Karpas-422 (cell line): ENCODE results near the gene EIF1AD. TPM values are rescaled to one million over a fixed set of nuclear protein-coding genes. Genes with fewer than 3 reads are reported as not detected.

ENCODE experiments used
- DNase-seq: peaks from one replicate; pipeline ENCODE4 v3.0.0-alpha.2; 2015
- H2AFZ ChIP-seq: fragments of 200-600 bp; sonication (generic); 2 replicates; pipeline ENCODE4 v1.6.1; 2014; ENCODE audit warnings: antibody characterized with exemption, low read length, mixed read lengths
- H3K27ac ChIP-seq: fragments of 200-600 bp; sonication (generic); 2 replicates; pipeline ENCODE4 v1.5.1; 2014; ENCODE audit warnings: mild to moderate bottlenecking, low read length, moderate library complexity
- H3K27me3 ChIP-seq: fragments of 200-600 bp; sonication (generic); 2 replicates; pipeline ENCODE4 v1.6.1; 2014; ENCODE audit warnings: low read length, mixed read lengths
- H3K36me3 ChIP-seq: fragments of 200-600 bp; sonication (generic); 2 replicates; pipeline ENCODE4 v1.6.1; 2014; ENCODE audit warnings: low read length, mixed read lengths; ENCODE audit not compliant: insufficient read depth
- H3K4me1 ChIP-seq: fragments of 200-600 bp; sonication (generic); 2 replicates; pipeline ENCODE4 v1.6.1; 2014; ENCODE audit warnings: mild to moderate bottlenecking, low read length, mixed read lengths
- H3K4me2 ChIP-seq: fragments of 200-600 bp; sonication (generic); 2 replicates; pipeline ENCODE4 v1.6.1; 2014; ENCODE audit warnings: low read length, low read depth, mild to moderate bottlenecking; ENCODE audit not compliant: poor library complexity, severe bottlenecking
- H3K4me3 ChIP-seq: fragments of 200-600 bp; sonication (generic); 2 replicates; pipeline ENCODE4 v1.5.1; 2014; ENCODE audit warnings: mild to moderate bottlenecking, antibody characterized with exemption, low read length, mixed read lengths
- H3K79me2 ChIP-seq: fragments of 200-600 bp; sonication (generic); 2 replicates; pipeline ENCODE4 v1.6.1; 2014; ENCODE audit warnings: mild to moderate bottlenecking, low read length, mixed read lengths
- H3K9ac ChIP-seq: fragments of 200-600 bp; sonication (generic); 2 replicates; pipeline ENCODE4 v1.6.0; 2014; ENCODE audit warnings: low read length
- H3K9me2 ChIP-seq: fragments of 200-600 bp; sonication (generic), shearing (Covaris generic); replicated peaks from 2 replicates; pipeline ENCODE4 v1.6.0; 2014; ENCODE audit warnings: mild to moderate bottlenecking, low read length, moderate library complexity; ENCODE audit not compliant: insufficient read depth
- H3K9me3 ChIP-seq: fragments of 300-700, 200-600 bp; sonication (generic); 2 replicates; pipeline ENCODE4 v1.6.1; 2014; ENCODE audit warnings: low read length, mixed read lengths
- H4K20me1 ChIP-seq: fragments of 200-600 bp; sonication (generic); 2 replicates; pipeline ENCODE4 v1.6.1; 2014; ENCODE audit warnings: mild to moderate bottlenecking, antibody characterized with exemption, low read length, low read depth; ENCODE audit not compliant: insufficient read depth
- total RNA-seq: library from RNA; depleted of rRNA; stranded (reverse); fragments of >200 nt; shearing (Covaris generic); gene quantifications from 2 replicates; pipeline ENCODE4 v1.2.3, GENCODE V29; 2014; ENCODE audit warnings: low replicate concordance

EIF1AD gene
- total RNA-seq, 1 experiment from 2014 or later = 39.4 TPM

GRCh38 chr11:66003291-66003690, 1.3 kb upstream of the EIF1AD start:
- Histone ChIP-seq H3K4me3 (peak overlapping the region; percentile 95), H3K79me2 (peaks cover 40% of the 10 kb centered on the region), H3K9me2 (no peaks in the 10 kb centered on the region), H2AFZ (no peak overlapping the region), H4K20me1 (peaks cover 23% of the 10 kb centered on the region), H3K36me3 (peaks cover 29% of the 10 kb centered on the region), H3K27me3 (no peaks in the 10 kb centered on the region), H3K9me3 (no peaks in the 10 kb centered on the region), H3K27ac (no peak overlapping the region; the same call in 1 of the 2 replicates), H3K4me1 (peaks cover 27% of the 10 kb centered on the region), H3K4me2 (peak overlapping the region; percentile 89), H3K9ac (peak overlapping the region; percentile 94)
- no peak for DNase-seq

- H3K4me2 ChIP-seq = peak overlapping the region; percentile 89
- H3K9ac ChIP-seq = peak overlapping the region; percentile 94
- H3K4me3 ChIP-seq = peak overlapping the region; percentile 95
- H3K4me1 ChIP-seq = peaks cover 27% of the 10 kb centered on the region
- H3K9me2 ChIP-seq = no peaks in the 10 kb centered on the region
- H3K9me3 ChIP-seq = no peaks in the 10 kb centered on the region
- no peak for DNase-seq
- H4K20me1 ChIP-seq = peaks cover 23% of the 10 kb centered on the region
- H2AFZ ChIP-seq = no peak overlapping the region
- peaks cover 40% of the 10 kb centered on the region for H3K79me2 ChIP-seq
- peak overlapping the region; percentile 84 for H3K27ac ChIP-seq
- H3K36me3 ChIP-seq = peaks cover 34% of the 10 kb centered on the region
- H3K27me3 ChIP-seq = no peaks in the 10 kb centered on the region
These were observed 780 bp upstream of the EIF1AD start for GRCh38 chr11:66002648-66003225.

GRCh38 chr11:65997286-65997685, 4.7 kb downstream of the EIF1AD start:
- Histone ChIP-seq H3K9ac (no peak overlapping the region), H3K9me3 (no peaks in the 10 kb centered on the region)

GRCh38 chr11:65992056-65992455, 9.9 kb downstream of the EIF1AD start:
- Histone ChIP-seq H3K27me3 (no peaks in the 10 kb centered on the region), H3K79me2 (no peaks in the 10 kb centered on the region), H3K9me2 (no peaks in the 10 kb centered on the region), H3K4me2 (no peak overlapping the region), H2AFZ (no peak overlapping the region), H3K36me3 (peaks cover 6% of the 10 kb centered on the region; the same call in 1 of the 2 replicates), H3K4me1 (no peaks in the 10 kb centered on the region), H3K27ac (no peak overlapping the region), H3K9ac (no peak overlapping the region), H4K20me1 (no peaks in the 10 kb centered on the region), H3K9me3 (no peaks in the 10 kb centered on the region), H3K4me3 (no peak overlapping the region)
- no peak for DNase-seq

More at GRCh38 chr11:65997286-65997685, 4.7 kb downstream of the EIF1AD start:
- Histone ChIP-seq H4K20me1 (peaks cover 11% of the 10 kb centered on the region), H3K27me3 (no peaks in the 10 kb centered on the region), H3K4me1 (peaks cover 21% of the 10 kb centered on the region), H2AFZ (no peak overlapping the region), H3K79me2 (peaks cover 30% of the 10 kb centered on the region), H3K4me3 (no peak overlapping the region), H3K4me2 (no peak overlapping the region), H3K27ac (no peak overlapping the region), H3K36me3 (peaks cover 32% of the 10 kb centered on the region), H3K9me2 (no peaks in the 10 kb centered on the region)
- DNase-seq = no peak

- no peak overlapping the region for H3K4me3 ChIP-seq
- H3K27ac ChIP-seq = no peak overlapping the region
- H3K4me1 ChIP-seq = no peaks in the 10 kb centered on the region
- H3K27me3 ChIP-seq = no peaks in the 10 kb centered on the region
- no peak overlapping the region for H3K9ac ChIP-seq
- H4K20me1 ChIP-seq = no peaks in the 10 kb centered on the region
- H2AFZ ChIP-seq = peak overlapping the region; percentile 86; the same call in 1 of the 2 replicates
- no peaks in the 10 kb centered on the region for H3K9me3 ChIP-seq
- peak; percentile 97 for DNase-seq
- H3K36me3 ChIP-seq = peaks cover 6% of the 10 kb centered on the region; the same call in 1 of the 2 replicates
- H3K9me2 ChIP-seq = no peaks in the 10 kb centered on the region
- H3K4me2 ChIP-seq = no peak overlapping the region
- no peaks in the 10 kb centered on the region for H3K79me2 ChIP-seq
These were observed 13.0 kb downstream of the EIF1AD start for GRCh38 chr11:65988791-65989592.

- Histone ChIP-seq H2AFZ (no peak overlapping the region), H3K9ac (no peak overlapping the region), H3K27ac (no peak overlapping the region), H4K20me1 (no peaks in the 10 kb centered on the region), H3K4me2 (no peak overlapping the region), H3K79me2 (no peaks in the 10 kb centered on the region), H3K9me2 (no peaks in the 10 kb centered on the region), H3K27me3 (no peaks in the 10 kb centered on the region), H3K36me3 (peaks cover 6% of the 10 kb centered on the region; the same call in 1 of the 2 replicates), H3K4me3 (no peak overlapping the region), H3K4me1 (no peaks in the 10 kb centered on the region), H3K9me3 (no peaks in the 10 kb centered on the region)
- no peak for DNase-seq
These were observed 14.6 kb downstream of the EIF1AD start for GRCh38 chr11:65987336-65987735.

- Histone ChIP-seq H2AFZ (no peak overlapping the region), H3K9ac (no peak overlapping the region), H3K9me2 (no peaks in the 10 kb centered on the region), H3K79me2 (no peaks in the 10 kb centered on the region), H3K4me2 (no peak overlapping the region), H3K36me3 (no peaks in the 10 kb centered on the region), H3K27me3 (no peaks in the 10 kb centered on the region), H4K20me1 (no peaks in the 10 kb centered on the region), H3K9me3 (no peaks in the 10 kb centered on the region), H3K4me1 (no peaks in the 10 kb centered on the region), H3K4me3 (no peak overlapping the region), H3K27ac (no peak overlapping the region)
- no peak for DNase-seq
These were observed 18.4 kb downstream of the EIF1AD start for GRCh38 chr11:65983589-65983987.

- Histone ChIP-seq H3K9me3 (no peaks in the 10 kb centered on the region), H3K27ac (no peak overlapping the region), H3K4me1 (no peaks in the 10 kb centered on the region), H4K20me1 (no peaks in the 10 kb centered on the region), H3K9me2 (no peaks in the 10 kb centered on the region), H3K27me3 (no peaks in the 10 kb centered on the region), H3K79me2 (no peaks in the 10 kb centered on the region), H3K4me2 (no peak overlapping the region), H3K9ac (no peak overlapping the region), H3K36me3 (no peaks in the 10 kb centered on the region), H2AFZ (no peak overlapping the region), H3K4me3 (no peak overlapping the region)
- DNase-seq = no peak
These were observed 19.0 kb downstream of the EIF1AD start for GRCh38 chr11:65982824-65983588.
